GM19324 (cell line): ENCODE results near the gene TMEM238.
"Not testable (repeated sequence)": the region's sequence is repeated elsewhere in the genome, so short reads cannot be mapped to it uniquely, and the experiment has no call there.

Experiments used
- ATAC-seq: cut with Tn5 transposase; IDR thresholded peaks from one replicate; pipeline ENCODE4 v1.9.1; 2021; ENCODE audit warnings: mild to moderate bottlenecking, moderate library complexity; ENCODE audit not compliant: unreplicated experiment, low FRiP score

The TMEM238 gene

DNA sequence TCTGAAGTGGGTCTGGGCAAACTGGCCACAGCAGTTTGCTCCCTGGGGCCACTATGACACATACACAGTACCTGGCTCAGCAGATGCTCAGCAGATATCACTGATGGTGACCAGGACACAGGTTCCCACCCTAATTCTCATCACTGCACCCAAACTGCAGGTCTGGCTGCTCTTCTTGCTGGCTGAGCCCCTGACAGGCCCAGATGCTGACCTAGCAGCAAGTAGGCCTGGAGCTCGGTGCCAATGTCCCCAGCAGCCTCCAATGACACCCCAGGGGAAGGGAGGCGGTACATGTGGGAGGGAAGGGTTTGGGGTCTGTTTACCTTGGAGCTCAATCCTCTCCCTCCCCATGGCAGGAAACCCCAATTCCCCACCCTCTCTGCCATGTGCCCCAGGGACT is 18.4 kb upstream of the TMEM238 start:
- no peak for ATAC-seq

DNA sequence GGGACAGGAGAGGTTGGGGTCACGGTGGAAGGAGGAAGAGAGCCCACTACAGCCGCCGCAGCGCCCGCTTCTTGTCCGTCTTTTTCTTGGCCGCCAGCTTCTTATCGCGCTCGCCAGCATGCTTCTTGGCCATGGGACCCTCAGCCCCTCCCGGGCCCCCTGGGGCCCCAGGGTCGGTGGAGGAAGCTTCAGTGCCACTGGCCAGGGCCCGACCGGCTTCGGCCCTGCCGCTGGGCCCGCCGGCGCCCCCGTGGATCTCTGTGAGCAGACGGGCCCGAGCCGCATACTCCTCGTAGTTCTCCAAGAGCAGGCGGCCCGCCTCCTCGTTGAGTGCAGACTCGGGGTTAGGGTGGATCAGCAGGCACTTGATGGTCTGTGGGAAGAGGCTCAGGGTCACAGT is 17.3 kb upstream of the TMEM238 start:
- not testable (repeated sequence) for ATAC-seq

DNA sequence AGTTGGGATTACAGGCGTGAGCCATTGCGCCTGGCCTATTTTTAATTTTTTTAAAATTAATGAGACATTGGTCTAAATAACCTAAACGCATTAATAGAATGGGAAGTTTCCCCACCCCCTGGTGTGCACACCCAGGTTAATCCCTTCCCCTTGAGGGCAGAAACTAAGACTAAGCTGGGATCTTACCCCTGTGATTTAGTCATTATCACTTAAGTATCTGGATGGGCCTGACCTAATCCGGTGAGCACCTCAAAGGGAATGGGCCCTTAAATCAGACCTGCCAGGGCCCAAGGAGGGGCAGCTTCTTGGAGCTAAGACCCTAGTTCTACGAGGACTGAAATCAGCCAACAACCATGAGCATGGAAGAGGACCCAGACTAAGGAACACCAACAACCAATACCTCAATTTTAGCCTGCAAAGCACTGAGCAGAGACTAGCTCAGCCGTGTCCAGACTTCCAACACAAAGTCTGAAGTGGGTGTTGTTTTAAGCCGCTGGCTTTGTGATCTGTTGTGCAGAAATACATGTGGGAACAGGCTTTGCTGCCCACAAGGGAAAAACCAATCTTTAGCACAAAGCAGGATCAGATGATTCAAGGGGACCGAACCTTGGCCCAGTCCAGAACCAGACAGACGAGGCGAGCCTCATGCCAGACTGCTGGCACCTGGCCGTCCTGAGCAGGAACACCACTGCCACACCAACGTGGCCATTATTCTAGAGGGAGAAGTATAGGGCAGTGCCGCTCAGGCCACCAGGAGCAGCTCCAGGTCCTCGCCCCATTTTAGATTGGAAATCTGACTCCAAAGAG is 16.4 kb upstream of the TMEM238 start:
- ATAC-seq, result no peak

DNA sequence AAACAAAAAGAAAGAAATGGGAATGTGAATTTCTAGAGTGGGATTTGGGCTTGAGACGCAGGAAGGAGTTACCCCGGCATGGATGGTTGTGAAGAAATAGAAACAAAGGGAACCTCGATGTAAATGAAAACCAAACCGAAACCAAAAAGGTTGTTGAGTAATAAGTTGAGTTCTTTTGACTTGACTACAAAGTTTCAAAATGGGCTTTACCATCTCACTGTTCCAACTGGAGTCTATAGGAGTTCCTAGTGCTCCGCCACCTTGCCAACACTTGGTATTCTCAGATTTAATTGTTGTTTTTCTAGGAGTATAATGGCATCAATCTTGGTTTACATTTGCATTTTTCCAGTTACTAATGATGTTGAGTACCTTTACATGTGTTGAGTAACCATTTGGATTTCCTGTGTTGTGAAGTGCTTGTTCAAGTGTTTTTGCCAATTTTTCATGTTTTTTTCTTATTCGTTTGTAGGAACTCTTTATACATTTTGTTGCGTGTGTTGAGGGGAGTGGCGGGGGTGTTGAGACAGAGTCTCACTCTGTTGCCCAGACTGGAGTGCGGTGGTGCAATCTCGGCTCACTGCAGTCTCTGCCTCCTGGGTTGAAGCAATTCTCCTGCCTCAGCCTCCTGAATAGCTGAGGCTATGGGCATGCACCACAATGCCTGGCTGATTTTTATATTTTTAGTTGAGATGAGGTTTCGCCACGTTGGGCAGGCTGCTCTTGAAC is 14.3 kb upstream of the TMEM238 start:
- ATAC-seq, result no peak

DNA sequence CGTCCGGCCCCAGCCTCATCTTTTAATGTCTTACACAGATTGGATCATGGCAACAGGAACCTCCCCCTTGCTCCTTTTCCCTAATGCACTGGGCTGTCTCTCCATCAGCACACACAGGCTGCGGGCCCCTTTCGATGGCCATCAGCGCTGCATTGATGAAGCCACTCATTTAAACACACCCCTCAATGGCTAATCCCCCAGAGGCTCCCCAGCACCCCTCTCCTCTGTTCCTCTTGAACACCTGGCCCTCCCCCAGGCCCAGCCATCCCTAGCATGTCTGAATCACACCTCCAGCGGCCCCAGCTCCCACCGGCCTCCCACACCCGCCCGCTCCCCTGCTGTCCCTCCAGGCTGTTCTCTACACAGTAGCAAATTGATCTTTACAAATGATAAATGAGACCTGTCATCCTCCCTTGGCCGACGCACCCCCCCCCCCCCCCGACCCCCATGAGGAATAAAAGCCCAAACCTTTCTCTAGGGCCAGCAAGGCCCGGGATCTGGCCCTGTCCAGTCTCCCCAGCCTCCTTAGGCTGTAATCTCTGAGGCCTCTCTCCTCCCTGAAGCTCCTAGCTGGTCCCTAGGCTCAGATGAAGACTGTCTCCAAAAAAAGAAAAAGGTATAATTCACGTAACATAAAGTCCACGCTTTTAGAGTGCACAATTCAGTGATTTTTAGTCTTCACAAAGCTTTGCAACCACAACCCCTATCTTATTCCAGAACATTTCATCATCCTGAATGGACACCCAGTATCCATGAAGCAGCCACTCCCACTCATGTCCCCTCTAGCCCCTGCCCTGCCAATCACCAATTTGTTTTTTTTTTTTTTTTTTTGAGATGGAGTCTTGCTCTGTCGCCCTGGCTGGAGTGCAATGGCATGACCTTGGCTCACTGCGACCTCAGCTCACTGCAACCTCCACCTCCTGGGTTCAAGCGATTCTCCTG is 9.0 kb upstream of the TMEM238 start:
- no peak for ATAC-seq

DNA sequence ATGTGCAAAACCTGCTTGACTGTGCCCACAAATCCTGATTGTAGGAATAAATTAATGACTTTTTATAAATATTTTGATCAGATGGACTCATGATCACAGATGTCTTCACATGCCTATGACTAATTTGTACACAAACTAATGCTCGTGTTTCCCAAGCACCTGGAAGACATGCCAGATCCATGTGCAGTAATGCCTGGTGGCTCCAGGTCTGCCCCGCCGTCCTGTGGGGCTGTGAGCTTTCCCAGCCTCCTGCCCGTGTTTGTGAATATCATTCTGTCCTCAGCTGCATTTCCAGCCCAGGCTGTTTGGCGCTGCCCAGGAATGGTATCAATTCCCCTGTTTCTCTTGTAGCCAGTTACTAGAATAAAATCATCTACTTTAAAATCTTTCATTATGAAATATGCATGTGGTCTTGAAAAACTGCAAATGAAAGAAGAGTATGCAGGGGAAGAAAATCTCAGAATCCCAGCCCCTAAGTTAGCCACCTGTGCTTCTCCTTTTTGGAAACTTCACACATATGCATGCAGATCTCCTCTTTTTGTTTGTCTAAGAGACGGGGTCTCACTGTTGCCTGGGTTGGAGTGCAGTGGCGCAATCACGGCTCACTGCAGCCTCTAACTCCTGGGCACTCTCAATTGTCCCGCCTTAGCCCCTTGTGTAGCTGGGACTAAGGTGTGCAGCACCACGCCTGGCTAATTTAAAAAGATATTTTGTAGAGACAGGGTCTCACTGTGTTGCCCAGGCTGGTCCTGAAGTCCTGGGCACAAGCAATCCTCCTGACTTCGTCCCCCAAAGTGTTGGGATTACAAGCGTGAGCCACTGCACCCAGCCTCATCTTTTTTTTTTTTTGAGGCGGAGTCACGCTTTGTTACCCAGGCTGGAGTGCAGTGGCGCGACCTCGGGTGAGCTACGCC is 7.9 kb upstream of the TMEM238 start:
- ATAC-seq, result no peak

DNA sequence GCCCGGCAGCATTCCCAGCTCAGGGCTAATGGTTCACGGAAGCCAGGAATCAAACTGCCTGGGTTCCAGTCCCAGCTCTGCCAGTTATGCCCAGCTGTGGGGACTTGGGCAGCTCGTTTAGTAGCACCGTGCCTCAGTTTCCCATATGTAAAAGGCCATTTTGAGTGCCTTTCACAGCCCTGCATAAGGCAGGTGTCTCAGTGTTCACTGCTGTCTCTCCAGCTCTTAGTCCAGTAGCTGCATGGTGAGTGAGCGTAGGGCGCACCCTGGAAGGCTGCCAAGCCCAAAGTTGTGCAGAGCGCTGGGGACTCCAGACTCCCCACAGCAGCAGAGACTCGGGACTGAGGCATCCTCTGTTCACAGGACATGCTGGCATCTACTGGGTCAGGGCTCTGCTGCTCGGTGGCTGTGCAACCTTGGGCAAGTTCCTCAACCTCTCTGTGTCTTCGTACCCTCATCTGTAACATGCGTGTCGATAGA is 7.1 kb upstream of the TMEM238 start:
- no peak for ATAC-seq

DNA sequence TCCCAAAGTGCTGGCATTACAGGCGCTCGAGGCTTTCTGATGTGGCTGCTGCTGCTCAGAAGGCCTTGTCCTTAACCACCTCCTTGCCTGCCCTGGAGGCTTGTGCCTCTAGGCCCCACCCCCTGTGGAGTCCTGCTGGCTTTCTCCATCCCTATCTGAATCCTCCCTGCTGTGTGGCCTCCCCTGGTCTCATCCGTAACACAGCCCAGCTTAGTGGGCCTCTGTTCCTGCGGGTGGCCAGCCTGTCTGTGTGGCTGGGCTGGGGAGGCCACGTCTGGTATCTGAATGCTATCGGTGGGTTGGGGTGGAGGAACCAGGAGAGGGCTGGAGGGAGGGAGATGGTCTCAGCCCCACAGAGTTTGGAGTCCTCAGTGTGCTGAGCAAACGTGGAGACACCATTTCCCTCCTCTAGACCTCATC is 6.4 kb upstream of the TMEM238 start:
- ATAC-seq, result no peak

DNA sequence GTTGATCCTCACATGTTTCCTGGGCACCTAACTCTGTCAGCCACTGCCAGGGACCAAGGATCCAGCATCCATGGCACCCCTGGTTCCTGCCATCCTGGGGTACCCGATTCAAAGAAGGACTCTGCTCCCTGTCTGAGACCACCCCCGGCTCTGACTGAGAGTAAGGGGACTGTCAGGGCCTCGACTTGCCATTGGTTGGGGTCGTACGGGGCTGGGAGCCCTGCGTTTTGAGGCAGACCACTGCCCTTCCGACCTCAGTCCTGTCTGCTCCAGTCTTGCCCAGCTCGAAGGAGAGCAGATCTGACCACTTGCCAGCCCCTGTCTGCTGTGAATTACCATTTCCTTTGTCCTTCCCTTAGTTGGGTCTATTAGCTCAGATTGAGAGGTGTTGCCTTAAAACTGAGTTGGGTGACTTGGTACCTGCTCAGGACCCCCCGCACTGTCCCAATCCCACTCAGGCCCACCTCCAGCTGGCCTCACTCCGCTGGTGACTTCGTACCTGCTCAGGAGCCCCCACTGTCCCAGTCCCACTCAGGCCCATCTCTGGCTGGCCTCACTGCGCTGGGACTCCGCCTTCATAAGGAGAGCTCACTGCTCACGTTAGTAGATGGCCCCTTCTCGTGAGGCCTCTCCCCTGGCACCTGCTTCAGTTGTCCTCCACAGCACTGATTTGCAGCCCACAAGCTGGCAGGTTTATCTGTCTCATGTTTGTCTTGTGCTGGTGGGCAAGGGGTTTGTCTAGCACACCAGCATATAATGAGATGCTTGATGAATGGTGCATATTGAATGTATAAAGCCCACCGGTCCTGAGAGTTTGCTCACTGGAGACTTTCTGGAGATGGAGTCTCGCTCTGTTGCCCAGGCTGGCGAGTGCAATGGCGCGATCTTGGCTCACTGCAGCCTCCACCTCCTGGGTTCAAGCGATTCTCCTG is 5.6 kb upstream of the TMEM238 start:
- ATAC-seq, result no peak

DNA sequence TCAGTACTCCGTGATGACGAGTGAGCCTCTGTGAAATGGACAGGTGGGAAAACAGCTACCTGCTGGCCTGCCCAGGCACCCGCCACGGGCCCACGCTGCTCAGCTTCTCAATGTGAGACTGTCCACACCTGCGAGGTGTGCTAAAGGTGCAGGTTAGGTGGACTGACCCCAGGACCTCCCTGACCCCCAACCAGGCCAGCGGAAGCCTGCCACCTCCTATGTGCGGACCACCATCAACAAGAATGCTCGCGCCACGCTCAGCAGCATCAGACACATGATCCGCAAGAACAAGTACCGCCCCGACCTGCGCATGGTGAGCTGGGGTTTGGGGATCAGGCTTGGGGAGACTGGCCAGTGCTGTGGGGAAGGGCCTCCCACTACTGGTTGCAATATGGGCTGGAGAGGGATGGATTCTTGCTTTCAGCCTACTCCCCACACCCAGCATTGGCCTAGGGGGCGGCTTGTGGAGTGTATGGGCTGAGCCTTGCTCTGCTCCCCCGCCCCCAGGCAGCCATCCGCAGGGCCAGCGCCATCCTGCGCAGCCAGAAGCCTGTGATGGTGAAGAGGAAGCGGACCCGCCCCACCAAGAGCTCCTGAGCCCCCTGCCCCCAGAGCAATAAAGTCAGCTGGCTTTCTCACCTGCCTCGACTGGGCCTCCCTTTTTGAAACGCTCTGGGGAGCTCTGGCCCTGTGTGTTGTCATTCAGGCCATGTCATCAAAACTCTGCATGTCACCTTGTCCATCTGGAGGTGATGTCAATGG is 3.8 kb upstream of the TMEM238 start:
- ATAC-seq, result no peak

DNA sequence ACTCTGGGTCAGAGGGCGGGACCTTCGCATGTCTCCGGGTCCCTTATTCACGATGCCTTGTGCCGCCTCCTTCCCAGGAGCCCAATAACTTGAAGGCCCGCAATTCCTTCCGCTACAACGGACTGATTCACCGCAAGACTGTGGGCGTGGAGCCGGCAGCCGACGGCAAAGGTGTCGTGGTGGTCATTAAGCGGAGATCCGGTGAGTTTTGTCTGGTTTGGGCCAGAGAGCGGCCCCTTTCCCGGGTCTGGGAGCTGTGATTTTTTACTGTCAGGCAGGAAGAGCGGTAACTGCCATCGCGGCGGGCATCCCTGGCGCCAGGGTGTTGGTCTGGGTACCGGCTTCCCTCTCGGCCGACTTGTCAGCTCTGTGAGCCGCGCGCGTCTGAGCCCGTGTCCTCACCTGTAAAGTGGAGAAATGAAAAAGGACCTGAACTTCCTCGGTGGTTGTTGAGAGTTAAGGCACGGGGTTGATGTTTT is 2.4 kb upstream of the TMEM238 start:
- no peak for ATAC-seq

DNA sequence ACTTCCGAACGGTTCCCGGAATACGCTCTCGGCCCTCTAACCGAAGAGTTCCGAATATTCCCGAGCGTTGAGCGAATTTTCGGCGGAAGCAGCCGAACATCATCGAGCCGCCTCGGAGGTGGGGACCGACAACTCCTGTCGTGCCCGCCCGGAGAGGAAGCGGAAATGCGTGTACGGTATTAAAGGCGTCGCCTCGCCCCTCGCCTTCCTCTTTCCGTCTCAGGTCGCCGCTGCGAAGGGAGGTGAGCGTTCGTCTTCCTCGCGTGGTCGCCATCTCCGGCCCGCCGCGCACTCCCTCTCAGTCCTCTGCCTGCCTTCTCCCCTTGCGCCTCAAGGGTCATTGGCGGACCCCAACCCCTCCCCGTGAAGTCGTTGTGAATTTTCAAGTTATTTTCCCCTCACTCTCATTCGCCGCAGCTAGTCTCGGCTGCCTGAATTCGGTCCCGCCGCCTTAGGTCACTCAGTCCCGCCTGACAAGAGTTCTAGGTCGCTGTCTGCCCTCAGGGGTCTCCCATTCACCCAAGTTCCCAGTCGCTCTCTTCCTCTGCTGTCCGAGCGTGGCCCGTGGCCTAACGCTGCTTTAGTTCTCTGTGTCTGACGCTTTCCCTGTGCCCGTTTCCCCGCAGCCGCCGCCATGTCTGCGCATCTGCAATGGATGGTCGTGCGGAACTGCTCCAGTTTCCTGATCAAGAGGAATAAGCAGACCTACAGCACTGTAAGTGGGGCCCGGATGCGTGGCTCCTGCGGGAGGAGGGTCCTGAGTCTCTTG is 1.8 kb upstream of the TMEM238 start, which contains the start of gene RPL28:
RPL28 (plus strand) TSS at position 209 of the 769 bp plus-strand sequence; CDS start at position 635, 426 bp downstream.
- ATAC-seq, result peak; percentile 76

DNA sequence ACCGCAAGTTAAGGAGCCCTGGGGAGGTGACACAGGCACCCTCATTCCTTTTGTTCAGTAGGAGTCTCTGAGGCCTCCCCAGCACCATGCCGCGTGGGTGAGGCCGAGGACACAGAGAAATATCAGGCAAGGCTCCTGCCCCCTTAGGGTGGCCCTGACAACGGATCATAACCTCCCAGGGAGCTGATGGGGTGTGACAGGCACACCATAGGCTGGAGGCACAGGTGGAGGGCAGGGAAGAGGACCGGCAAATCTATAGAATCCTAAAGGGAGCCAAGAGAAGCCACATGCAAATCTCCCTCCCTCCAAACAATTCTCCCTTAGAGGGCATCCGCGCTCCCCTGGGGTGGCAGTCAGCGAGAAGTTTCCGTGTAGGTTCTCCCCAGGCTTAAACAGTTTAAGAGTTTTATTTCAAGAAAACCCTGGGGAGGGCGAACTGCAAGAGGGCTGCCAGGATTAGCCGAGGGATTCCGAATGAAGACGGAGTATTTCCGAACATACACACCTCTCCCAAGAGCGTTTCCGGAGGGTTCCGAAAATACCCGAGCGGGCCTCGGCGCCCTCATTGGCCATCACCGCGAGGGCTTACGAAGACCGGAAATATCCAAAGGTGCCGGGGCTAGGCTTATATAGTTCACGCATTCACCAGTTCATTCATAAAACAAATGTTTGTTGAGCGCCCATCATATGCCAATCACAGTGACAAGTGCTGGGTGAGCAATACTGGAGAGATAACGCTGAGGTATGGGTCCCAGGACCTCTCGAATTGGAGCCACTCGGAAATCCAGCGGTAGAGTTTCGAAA is 1.0 kb upstream of the TMEM238 start:
- peak; percentile 50 for ATAC-seq

DNA sequence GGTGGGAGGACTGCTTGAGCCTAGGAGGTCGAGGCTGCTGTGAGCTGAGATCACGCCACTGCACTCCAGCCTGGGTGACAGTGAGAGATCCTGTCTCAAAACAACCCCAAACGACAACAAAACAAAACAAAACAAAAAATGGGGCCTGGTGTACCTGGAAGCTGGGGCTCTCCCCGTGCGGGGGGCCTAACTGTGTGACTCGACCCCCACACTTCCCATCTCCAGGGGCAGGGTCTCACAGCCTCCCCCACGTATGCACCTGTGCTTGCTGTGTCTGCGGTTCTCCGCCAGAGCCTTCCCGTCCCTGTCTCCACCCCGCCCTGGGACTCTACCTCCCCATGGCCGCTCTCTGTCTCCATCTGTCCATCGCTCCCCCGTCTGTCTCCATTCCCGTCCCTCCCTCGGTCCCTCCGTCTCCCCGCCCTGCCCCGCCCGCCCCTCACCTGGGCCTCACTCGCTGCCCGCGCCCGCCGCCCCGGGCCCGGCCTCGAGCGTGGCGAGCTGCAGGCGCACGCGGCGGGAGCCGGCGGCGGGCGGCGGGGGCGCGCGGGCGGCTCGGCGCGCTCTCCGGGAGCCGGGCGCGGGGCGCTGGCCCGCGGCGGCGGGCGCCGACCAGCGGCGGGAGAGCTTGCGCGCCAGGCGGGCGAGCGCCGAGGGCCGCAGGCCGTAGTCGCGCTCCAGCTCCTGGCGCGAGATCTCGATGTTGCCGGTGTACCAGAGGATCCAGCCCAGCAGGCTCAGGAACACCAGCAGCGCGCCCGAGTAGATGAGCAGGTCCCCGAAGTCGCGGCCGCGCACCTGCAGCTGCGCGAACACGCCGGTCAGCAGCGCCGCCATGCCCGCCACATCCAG is 587 bp downstream of the TMEM238 start:
- no peak for ATAC-seq

DNA sequence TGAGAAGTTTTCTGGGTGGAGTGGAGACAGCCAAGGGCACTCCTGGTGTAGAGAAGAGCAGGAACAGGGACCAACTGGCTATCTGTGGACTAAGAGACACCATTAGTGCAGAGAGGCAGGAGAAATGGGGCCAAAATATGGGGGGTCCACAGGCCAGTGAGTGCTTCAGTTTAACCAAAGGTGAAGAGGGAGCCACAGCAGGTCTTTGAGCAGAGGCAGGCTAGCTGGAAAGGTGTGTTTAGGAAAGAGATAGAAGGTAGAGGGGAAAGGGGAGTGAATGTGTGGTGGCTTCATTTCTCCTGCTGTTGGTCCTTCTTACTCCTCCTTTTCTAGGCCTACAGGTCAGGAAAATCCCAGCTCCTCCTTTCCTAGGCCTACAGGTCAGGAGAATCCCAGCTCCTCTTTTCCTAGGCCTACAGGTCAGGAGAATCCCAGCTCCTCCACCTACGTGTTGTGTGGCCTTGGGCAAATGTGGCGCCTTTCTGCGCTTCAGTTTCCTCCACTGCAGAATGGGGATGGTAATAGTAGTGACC is 1.5 kb downstream of the TMEM238 start:
- ATAC-seq, result no peak
